ENCODE results near the gene ABCA7.

ABCA7 gene

DNA sequence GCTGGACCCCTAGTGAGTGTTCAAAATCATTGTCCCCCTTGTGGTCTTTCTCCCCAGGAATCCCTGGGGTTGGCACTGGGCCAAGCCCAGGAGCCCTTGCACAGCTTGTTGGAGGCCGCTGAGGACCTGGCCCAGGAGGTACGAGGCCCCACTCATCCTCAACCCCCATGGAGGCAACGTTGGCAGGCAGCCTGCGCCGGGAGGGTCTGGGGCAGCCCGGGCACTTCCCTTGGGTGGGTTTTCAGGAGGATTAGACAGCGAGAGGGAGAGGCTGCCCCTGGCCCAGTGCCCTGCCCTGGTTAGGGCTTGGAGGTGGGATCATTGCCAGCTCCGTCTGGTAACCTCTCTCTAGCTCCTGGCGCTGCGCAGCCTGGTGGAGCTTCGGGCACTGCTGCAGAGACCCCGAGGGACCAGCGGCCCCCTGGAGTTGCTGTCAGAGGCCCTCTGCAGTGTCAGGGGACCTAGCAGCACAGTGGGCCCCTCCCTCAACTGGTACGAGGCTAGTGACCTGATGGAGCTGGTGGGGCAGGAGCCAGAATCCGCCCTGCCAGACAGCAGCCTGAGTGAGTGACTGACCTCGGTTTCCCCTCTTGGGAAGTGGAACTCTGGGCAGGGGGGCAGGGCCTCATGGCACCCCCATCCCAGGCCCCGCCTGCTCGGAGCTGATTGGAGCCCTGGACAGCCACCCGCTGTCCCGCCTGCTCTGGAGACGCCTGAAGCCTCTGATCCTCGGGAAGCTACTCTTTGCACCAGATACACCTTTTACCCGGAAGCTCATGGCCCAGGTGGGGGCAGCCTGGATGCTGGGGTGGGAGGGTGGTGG is 3.0 kb downstream of the ABCA7 start:
- no peak overlapping the region for H3K4me3 ChIP-seq (ENCODE audit: low read length)
- DNase-seq (ENCODE audit: low read depth) = no peak
- TF ChIP-seq, protein P1, sequence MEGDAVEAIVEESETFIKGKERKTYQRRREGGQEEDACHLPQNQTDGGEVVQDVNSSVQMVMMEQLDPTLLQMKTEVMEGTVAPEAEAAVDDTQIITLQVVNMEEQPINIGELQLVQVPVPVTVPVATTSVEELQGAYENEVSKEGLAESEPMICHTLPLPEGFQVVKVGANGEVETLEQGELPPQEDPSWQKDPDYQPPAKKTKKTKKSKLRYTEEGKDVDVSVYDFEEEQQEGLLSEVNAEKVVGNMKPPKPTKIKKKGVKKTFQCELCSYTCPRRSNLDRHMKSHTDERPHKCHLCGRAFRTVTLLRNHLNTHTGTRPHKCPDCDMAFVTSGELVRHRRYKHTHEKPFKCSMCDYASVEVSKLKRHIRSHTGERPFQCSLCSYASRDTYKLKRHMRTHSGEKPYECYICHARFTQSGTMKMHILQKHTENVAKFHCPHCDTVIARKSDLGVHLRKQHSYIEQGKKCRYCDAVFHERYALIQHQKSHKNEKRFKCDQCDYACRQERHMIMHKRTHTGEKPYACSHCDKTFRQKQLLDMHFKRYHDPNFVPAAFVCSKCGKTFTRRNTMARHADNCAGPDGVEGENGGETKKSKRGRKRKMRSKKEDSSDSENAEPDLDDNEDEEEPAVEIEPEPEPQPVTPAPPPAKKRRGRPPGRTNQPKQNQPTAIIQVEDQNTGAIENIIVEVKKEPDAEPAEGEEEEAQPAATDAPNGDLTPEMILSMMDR (IDR thresholded peaks at IDR 0.05; ENCODE audit: insufficient read depth, low read depth, low read length, missing control alignments) = no peak

DNA sequence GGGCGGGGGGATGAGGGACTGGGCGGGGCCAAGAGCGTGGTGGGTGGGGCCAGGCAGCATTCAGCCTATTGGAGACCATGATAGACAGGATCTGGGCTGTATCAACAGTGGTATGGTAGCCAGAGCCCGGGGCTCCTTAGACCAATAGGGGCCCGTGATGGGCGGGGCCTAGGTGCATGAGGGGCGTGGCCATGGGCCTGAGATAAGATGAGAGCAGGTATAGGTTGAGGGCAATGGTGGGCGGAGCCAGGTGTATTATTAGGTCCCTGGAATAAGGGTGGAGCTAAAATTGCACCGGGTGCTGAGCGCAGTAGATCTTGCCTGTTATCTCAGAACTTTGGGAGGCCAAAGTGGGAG is 5.3 kb downstream of the ABCA7 start:
- TF ChIP-seq, protein P1 (IDR thresholded peaks at IDR 0.05; ENCODE audit: insufficient read depth, low read depth, low read length, missing control alignments) = no peak
- no peak overlapping the region for H3K4me3 ChIP-seq (ENCODE audit: low read length)
- peak; percentile 44 for DNase-seq (ENCODE audit: low read depth)

GRCh38 chr19:1046117-1046626 is 6.3 kb downstream of the ABCA7 start:
- TF ChIP-seq, protein P1 (IDR thresholded peaks at IDR 0.05; ENCODE audit: insufficient read depth, low read depth, low read length, missing control alignments) = no peak
- no peak for DNase-seq (ENCODE audit: low read depth)
- no peak overlapping the region for H3K4me3 ChIP-seq (ENCODE audit: low read length)

DNA sequence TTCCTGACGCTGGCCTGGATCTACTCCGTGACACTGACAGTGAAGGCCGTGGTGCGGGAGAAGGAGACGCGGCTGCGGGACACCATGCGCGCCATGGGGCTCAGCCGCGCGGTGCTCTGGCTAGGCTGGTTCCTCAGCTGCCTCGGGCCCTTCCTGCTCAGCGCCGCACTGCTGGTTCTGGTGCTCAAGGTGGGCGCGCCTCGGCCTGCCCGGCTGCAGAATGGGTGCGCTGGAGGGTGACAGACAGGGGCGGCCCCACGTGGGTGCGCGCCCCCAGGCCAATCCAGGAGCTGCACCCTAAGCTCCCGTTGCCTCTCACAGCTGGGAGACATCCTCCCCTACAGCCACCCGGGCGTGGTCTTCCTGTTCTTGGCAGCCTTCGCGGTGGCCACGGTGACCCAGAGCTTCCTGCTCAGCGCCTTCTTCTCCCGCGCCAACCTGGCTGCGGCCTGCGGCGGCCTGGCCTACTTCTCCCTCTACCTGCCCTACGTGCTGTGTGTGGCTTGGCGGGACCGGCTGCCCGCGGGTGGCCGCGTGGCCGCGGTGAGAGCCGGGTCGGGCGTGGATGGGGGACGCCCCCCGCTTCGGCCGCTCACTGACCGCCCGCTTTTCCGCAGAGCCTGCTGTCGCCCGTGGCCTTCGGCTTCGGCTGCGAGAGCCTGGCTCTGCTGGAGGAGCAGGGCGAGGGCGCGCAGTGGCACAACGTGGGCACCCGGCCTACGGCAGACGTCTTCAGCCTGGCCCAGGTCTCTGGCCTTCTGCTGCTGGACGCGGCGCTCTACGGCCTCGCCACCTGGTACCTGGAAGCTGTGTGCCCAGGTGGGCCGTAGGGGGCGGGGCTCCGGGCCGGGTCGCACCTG is 7.2 kb downstream of the ABCA7 start:
- no peak overlapping the region for H3K4me3 ChIP-seq (ENCODE audit: low read length)
- DNase-seq (ENCODE audit: low read depth) = no peak
- TF ChIP-seq, protein P1 (IDR thresholded peaks at IDR 0.05; ENCODE audit: insufficient read depth, low read depth, low read length, missing control alignments) = no peak

GRCh38 chr19:1047696-1048147 is 7.8 kb downstream of the ABCA7 start:
- no peak for DNase-seq (ENCODE audit: low read depth)
- TF ChIP-seq, protein P1 (IDR thresholded peaks at IDR 0.05; ENCODE audit: insufficient read depth, low read depth, low read length, missing control alignments) = no peak
- no peak overlapping the region for H3K4me3 ChIP-seq (ENCODE audit: low read length)

- no peak overlapping the region for H3K4me3 ChIP-seq (ENCODE audit: low read length)
- DNase-seq (ENCODE audit: low read depth) = no peak
- TF ChIP-seq, protein P1 (IDR thresholded peaks at IDR 0.05; ENCODE audit: insufficient read depth, low read depth, low read length, missing control alignments) = no peak
Observed at GRCh38 chr19:1049106-1049505, 9.2 kb downstream of the ABCA7 start.
